Measurements from ENCODE around the gene PCDH9.

Gene PCDH9

DNA sequence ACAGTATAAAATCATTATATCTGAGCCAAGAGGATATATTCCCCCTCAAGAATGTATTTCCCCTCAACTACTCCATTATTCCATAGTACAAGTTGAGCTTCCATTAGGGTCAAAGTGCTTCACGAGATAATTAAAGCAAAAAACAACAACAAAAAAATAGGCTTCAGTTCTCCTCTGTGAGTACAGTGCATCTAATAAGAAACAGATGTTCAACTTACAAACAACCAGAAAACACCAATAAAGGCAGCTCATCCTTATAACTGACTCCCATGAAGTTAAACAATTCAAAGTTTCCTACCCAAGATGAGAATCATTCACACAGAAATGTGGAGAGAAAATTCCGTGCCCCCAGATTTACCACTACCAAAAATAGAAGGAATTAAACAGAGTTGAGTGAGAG is 854.4 kb downstream of the PCDH9 start:
- H3K27me3 ChIP-seq (ENCODE audit: insufficient read depth, low read length), result no peaks in the 10 kb centered on the region
- H3K9ac ChIP-seq (ENCODE audit: low read depth, low read length), result no peak overlapping the region
- no peak overlapping the region for H3K27ac ChIP-seq (ENCODE audit: low read depth, low read length)
- H3K9me3 ChIP-seq (ENCODE audit: insufficient read depth, low read depth, low read length), result no peaks in the 10 kb centered on the region
- no peak overlapping the region for H3K4me3 ChIP-seq (ENCODE audit: low read length)
- no peaks in the 10 kb centered on the region for H3K36me3 ChIP-seq (ENCODE audit: insufficient read depth, low read length)
- peaks cover 15% of the 10 kb centered on the region for H3K4me1 ChIP-seq (ENCODE audit: insufficient read depth, low read length)
- 90% methylated on average over 1 of the region's 2 CpGs for WGBS

DNA sequence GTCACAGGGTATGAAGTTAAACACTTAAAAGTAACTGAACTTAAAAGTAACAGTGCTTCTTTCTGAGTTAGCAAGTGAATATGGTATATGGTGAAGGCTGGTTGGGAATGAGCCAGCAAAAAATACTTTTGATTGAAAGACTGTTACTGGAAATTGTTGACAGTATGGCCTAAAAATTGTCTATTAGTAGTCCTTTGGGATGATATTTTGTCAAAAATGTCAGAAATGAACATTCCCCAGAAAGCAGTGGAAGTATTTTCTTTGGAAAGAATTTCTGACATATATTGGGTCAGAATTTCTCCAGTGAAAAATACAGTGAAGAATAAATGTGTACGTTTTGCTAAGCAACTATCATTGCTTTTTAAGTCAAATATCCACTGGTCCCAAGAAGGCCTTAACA is 860.5 kb downstream of the PCDH9 start:
- Histone ChIP-seq H3K4me3 (ENCODE audit: low read length) (no peak overlapping the region), H3K9ac (ENCODE audit: low read depth, low read length) (no peak overlapping the region), H3K9me3 (ENCODE audit: insufficient read depth, low read depth, low read length) (peaks cover 14% of the 10 kb centered on the region), H3K36me3 (ENCODE audit: insufficient read depth, low read length) (no peaks in the 10 kb centered on the region), H3K27ac (ENCODE audit: low read depth, low read length) (no peak overlapping the region), H3K4me1 (ENCODE audit: insufficient read depth, low read length) (peaks cover 22% of the 10 kb centered on the region), H3K27me3 (ENCODE audit: insufficient read depth, low read length) (no peaks in the 10 kb centered on the region)
- WGBS, result 70% methylated on average over 1 of the region's 1 CpG

DNA sequence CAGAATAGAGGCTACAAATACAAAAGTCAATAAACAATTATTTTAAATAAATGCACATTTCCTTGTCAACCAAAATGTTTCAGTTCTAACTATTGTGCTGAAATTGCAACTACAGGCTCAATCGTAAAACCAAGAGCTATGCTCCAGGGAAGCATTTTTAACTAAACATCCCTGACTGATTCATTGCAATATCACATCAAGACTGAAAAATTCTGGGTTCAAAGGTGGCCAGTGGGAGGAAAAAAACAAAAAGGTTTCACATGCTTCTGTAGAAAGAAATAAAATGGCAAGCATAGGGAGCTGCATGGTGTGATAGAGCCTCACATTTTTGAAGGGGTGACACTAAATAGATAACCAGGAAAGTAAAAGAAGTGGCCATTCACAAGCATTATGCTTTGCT is 862.8 kb downstream of the PCDH9 start:
- Histone ChIP-seq H3K4me3 (ENCODE audit: low read length) (no peak overlapping the region), H3K27ac (ENCODE audit: low read depth, low read length) (no peak overlapping the region), H3K4me1 (ENCODE audit: insufficient read depth, low read length) (peaks cover 20% of the 10 kb centered on the region), H3K27me3 (ENCODE audit: insufficient read depth, low read length) (no peaks in the 10 kb centered on the region), H3K9me3 (ENCODE audit: insufficient read depth, low read depth, low read length) (peaks cover 14% of the 10 kb centered on the region), H3K36me3 (ENCODE audit: insufficient read depth, low read length) (no peaks in the 10 kb centered on the region), H3K9ac (ENCODE audit: low read depth, low read length) (no peak overlapping the region)
- 97% methylated on average over 1 of the region's 1 CpG for WGBS

DNA sequence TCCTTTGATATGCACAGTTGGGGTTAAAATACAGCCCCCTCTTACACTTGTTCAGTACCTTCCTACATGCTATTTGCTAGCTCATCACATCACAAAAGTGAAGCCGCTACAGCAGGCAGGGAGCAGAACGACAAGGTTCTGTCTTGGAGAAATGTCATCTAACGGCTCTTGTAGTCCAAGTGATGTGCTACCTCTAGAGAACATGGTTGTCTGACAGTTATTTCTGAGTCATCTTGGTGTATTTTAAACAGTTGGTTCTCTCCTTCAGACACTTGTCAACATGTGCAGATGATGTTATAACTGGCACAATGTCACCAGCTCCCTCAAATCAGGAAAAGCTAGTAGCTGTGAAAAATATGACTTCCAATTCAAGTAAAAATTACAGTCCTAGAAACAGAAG is 865.0 kb downstream of the PCDH9 start:
- Histone ChIP-seq H3K27ac (ENCODE audit: low read depth, low read length) (no peak overlapping the region), H3K4me1 (ENCODE audit: insufficient read depth, low read length) (peaks cover 5% of the 10 kb centered on the region; the same call in 1 of the 2 replicates), H3K27me3 (ENCODE audit: insufficient read depth, low read length) (no peaks in the 10 kb centered on the region), H3K9ac (ENCODE audit: low read depth, low read length) (no peak overlapping the region), H3K36me3 (ENCODE audit: insufficient read depth, low read length) (no peaks in the 10 kb centered on the region), H3K4me3 (ENCODE audit: low read length) (no peak overlapping the region), H3K9me3 (ENCODE audit: insufficient read depth, low read depth, low read length) (peaks cover 14% of the 10 kb centered on the region)
- WGBS, result 95% methylated on average over 3 of the region's 3 CpGs

DNA sequence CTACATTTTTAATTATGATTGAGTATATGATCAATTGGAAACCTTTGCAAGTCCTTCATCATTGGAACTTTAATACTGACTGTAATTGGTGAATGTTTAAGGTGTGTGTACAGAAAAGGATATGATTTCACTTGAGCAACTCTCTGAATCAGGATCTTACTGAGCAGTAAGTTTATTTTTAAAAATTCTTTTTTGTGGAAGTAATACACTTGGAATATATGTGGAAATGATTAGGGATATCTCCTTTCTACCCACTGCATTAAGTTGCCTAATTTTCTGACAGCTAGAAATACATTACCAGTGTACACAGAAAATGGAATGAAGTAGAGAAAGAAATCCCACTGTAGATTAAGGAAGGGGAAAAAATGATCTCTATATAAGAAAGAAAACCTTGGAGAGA is 865.8 kb downstream of the PCDH9 start:
- Histone ChIP-seq H3K27me3 (ENCODE audit: insufficient read depth, low read length) (no peaks in the 10 kb centered on the region), H3K4me1 (ENCODE audit: insufficient read depth, low read length) (no peaks in the 10 kb centered on the region), H3K9ac (ENCODE audit: low read depth, low read length) (no peak overlapping the region), H3K4me3 (ENCODE audit: low read length) (no peak overlapping the region), H3K27ac (ENCODE audit: low read depth, low read length) (no peak overlapping the region), H3K9me3 (ENCODE audit: insufficient read depth, low read depth, low read length) (peaks cover 11% of the 10 kb centered on the region), H3K36me3 (ENCODE audit: insufficient read depth, low read length) (no peaks in the 10 kb centered on the region)

DNA sequence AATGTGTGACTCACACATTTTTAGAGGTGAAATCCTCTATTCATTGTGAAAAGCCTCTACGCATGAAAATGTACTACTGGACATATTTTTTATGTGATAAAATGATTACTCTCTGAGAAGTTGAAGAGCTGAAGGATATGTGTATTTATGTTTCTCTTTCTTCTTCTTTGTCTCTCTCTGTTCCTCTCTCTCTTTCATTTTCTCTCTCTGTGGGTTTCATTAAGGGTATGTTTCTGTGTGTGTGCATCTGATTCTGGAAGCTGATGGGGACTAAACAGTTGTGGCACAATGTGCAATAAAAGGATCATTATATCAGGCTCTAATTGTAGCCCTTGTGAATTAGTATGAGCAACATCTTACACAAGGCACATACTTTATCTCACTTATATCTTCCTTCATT is 867.7 kb downstream of the PCDH9 start:
- 89% methylated on average over 1 of the region's 1 CpG for WGBS
- H3K27ac ChIP-seq (ENCODE audit: low read depth, low read length), result no peak overlapping the region

DNA sequence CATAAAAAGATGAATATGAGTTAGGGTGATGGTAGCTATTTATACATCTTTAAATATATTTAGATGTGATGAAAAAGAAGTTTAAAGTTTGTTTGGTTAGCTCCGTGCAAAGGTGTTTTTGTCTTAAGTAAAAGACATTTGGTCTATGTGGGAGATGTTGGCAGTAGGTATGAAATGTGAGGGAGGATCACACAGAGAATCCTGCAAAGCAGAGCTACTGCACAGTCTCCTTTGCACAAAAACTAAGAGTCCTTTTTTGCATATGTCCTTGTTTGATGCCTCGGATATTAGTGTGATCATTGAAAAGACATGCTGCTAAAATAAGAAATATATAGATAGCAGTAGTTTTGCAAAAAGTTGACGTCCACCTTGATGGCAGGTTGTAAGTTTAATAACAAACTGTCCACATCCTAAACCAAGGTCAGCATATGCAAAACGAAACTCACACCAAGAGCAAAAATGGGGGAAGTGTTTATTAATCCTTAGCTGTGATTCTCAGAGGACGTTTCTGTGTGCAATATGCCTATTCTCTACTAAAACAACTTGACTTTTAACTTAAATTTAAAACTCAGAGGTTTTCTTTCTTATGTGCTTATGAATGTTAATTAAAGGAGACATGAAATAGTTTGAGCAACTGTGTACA is 870.1 kb downstream of the PCDH9 start:
- 96% methylated on average over 4 of the region's 5 CpGs for WGBS
- H3K27me3 ChIP-seq (ENCODE audit: insufficient read depth, low read length), result no peaks in the 10 kb centered on the region
- peaks cover 4% of the 10 kb centered on the region; the same call in 1 of the 2 replicates for H3K4me1 ChIP-seq (ENCODE audit: insufficient read depth, low read length)
- no peak overlapping the region for H3K9ac ChIP-seq (ENCODE audit: low read depth, low read length)
- no peak overlapping the region for H3K27ac ChIP-seq (ENCODE audit: low read depth, low read length)
- no peaks in the 10 kb centered on the region for H3K9me3 ChIP-seq (ENCODE audit: insufficient read depth, low read depth, low read length)
- no peaks in the 10 kb centered on the region for H3K36me3 ChIP-seq (ENCODE audit: insufficient read depth, low read length)
- no peak overlapping the region for H3K4me3 ChIP-seq (ENCODE audit: low read length)

More for the DNA sequence above, 867.7 kb downstream of the PCDH9 start:
- H3K9ac ChIP-seq (ENCODE audit: low read depth, low read length), result no peak overlapping the region
- H3K36me3 ChIP-seq (ENCODE audit: insufficient read depth, low read length), result no peaks in the 10 kb centered on the region
- no peaks in the 10 kb centered on the region for H3K4me1 ChIP-seq (ENCODE audit: insufficient read depth, low read length)
- H3K4me3 ChIP-seq (ENCODE audit: low read length), result no peak overlapping the region
- no peaks in the 10 kb centered on the region for H3K27me3 ChIP-seq (ENCODE audit: insufficient read depth, low read length)
- no peaks in the 10 kb centered on the region for H3K9me3 ChIP-seq (ENCODE audit: insufficient read depth, low read depth, low read length)

DNA sequence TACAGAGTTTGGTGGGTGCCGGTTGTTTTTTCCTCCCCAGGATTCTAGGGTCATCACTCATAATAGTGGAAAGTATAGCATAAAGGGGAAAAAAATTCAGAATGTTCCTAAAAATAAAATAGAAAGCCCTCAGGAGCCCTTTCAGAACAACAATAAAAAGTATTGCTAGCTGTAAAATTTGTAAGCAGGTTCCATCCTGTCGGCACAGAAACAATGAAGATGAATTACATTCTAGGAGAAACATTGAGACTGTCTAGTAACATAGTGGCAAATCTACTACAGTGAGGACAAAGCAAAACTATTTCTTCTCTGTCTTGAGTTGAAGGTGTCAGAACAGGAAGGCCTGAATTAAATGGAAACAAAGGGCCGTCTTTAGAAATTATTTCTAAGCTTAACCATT is 870.7 kb downstream of the PCDH9 start:
- WGBS, result 100% methylated on average over 2 of the region's 3 CpGs
- Histone ChIP-seq H3K4me1 (ENCODE audit: insufficient read depth, low read length) (peaks cover 10% of the 10 kb centered on the region; the same call in 1 of the 2 replicates), H3K9me3 (ENCODE audit: insufficient read depth, low read depth, low read length) (no peaks in the 10 kb centered on the region), H3K36me3 (ENCODE audit: insufficient read depth, low read length) (no peaks in the 10 kb centered on the region), H3K9ac (ENCODE audit: low read depth, low read length) (no peak overlapping the region), H3K27me3 (ENCODE audit: insufficient read depth, low read length) (no peaks in the 10 kb centered on the region), H3K27ac (ENCODE audit: low read depth, low read length) (no peak overlapping the region), H3K4me3 (ENCODE audit: low read length) (no peak overlapping the region)

DNA sequence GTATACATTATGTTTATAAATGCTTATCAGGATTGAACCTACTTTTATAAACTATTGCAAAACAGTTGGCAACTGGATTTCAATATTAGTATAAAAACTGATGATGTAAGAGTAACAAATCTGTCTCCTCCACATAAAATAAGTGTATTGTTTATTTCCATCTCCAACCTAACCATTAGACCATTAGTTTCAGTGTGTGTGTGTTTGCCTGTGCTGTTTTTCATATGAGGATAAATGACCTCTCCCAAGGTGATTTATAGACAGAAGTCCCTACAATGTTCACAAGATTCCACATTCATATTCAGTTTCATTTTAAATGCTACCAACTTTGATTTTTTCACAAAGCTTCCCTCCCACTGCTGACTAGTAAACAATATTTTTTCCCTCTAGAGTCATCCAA is 871.6 kb downstream of the PCDH9 start:
- Histone ChIP-seq H3K9me3 (ENCODE audit: insufficient read depth, low read depth, low read length) (no peaks in the 10 kb centered on the region), H3K27ac (ENCODE audit: low read depth, low read length) (no peak overlapping the region), H3K9ac (ENCODE audit: low read depth, low read length) (no peak overlapping the region), H3K4me3 (ENCODE audit: low read length) (no peak overlapping the region), H3K27me3 (ENCODE audit: insufficient read depth, low read length) (no peaks in the 10 kb centered on the region), H3K36me3 (ENCODE audit: insufficient read depth, low read length) (no peaks in the 10 kb centered on the region), H3K4me1 (ENCODE audit: insufficient read depth, low read length) (peaks cover 10% of the 10 kb centered on the region; the same call in 1 of the 2 replicates)

DNA sequence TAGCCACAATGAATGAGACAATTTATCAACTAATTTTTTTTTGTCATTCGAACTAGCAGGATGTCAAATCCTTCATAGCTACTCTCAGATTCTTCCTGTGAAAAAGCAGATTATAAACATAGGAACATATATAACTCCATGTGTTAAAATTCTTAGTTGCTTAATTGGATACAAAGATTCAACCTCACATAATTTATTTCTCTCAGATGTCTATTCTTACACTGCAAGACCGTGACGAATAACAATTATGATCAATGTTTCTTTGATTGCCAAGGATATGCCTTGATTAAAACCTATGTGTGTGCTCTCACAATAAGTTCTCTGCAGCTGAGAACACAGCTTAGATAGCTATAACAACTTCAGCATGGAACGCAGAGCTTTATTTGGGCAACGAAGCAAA is 872.7 kb downstream of the PCDH9 start:
- Histone ChIP-seq H3K27ac (ENCODE audit: low read depth, low read length) (no peak overlapping the region), H3K4me3 (ENCODE audit: low read length) (no peak overlapping the region), H3K36me3 (ENCODE audit: insufficient read depth, low read length) (no peaks in the 10 kb centered on the region), H3K27me3 (ENCODE audit: insufficient read depth, low read length) (no peaks in the 10 kb centered on the region), H3K9ac (ENCODE audit: low read depth, low read length) (no peak overlapping the region), H3K9me3 (ENCODE audit: insufficient read depth, low read depth, low read length) (no peaks in the 10 kb centered on the region), H3K4me1 (ENCODE audit: insufficient read depth, low read length) (peaks cover 10% of the 10 kb centered on the region; the same call in 1 of the 2 replicates)
- WGBS, result 93% methylated on average over 4 of the region's 5 CpGs

DNA sequence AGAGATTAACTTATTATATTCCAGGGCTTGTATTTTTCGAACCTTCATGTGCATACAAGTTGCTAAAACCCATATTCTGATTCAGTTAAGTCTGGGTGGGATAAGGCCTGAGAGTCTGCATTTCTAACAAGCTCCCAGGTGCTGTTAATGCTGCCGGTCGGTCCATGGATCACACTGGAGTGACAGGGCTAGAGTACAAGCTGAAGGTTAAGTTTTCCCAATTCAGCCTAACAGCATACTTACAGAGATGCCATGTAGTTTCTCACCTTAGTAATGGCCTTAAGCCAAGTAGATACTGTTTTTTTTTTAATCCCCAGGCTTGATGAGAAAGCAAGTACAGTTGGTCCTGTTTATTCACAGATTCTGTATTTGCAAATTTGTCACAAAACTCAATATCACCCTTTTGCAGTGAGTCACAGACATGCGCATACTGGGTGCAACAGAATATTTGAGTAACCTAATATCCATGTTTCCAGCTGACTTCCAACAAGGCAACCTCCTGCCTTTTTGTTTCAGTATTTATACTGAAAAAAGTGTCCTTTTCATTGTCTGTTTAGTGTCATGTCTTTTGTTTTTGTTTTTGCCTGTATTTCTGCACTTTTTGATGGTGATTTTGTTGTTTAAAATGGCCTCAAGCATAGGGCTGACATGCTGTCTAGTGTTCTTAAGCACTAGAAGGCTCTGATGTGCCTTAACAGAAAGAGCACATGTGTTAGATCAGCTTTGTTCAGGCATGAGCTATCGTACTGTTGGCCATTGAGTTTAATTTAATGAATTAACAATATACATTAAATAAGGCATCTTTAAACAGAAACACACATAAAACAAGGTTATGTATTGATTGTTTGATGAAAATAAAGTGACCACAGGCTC is 875.0 kb downstream of the PCDH9 start:
- no peaks in the 10 kb centered on the region for H3K9me3 ChIP-seq (ENCODE audit: insufficient read depth, low read depth, low read length)
- H3K9ac ChIP-seq (ENCODE audit: low read depth, low read length), result no peak overlapping the region
- WGBS, result 95% methylated on average over 4 of the region's 5 CpGs
- no peak overlapping the region for H3K4me3 ChIP-seq (ENCODE audit: low read length)
- H3K4me1 ChIP-seq (ENCODE audit: insufficient read depth, low read length), result peaks cover 10% of the 10 kb centered on the region; the same call in 1 of the 2 replicates
- H3K36me3 ChIP-seq (ENCODE audit: insufficient read depth, low read length), result no peaks in the 10 kb centered on the region
- H3K27me3 ChIP-seq (ENCODE audit: insufficient read depth, low read length), result no peaks in the 10 kb centered on the region
- H3K27ac ChIP-seq (ENCODE audit: low read depth, low read length), result no peak overlapping the region

All from HUES64 (cell line).